Skeletal muscle tissue (tissue), 4 donors: Measurements from ENCODE around the gene ESR1. TPM values are rescaled to one million over a fixed set of nuclear protein-coding genes. Genes with fewer than 3 reads are reported as not detected.

Source experiments
- H3K27ac ChIP-seq: one replicate; pipeline ENCODE4 v1.7.0; 2013; ENCODE audit warnings: mild to moderate bottlenecking, low read depth, low read length, inconsistent platforms
- H3K27me3 ChIP-seq, 3 donors: one replicate each; pipeline ENCODE4 v1.7.0; 2013; ENCODE audit warnings: low read length in 3 of 3; ENCODE audit not compliant: control insufficient read depth in 3 of 3, insufficient read depth in 3 of 3
- H3K36me3 ChIP-seq, 3 donors: one replicate each; pipeline ENCODE4 v1.7.0; 2013; ENCODE audit warnings: low read length in 3 of 3; ENCODE audit not compliant: control insufficient read depth in 3 of 3, insufficient read depth in 3 of 3
- H3K4me1 ChIP-seq, 3 donors: one replicate each; pipeline ENCODE4 v1.7.0; 2013; ENCODE audit warnings: low read length in 3 of 3, mild to moderate bottlenecking in 3 of 3; ENCODE audit not compliant: control insufficient read depth in 3 of 3, insufficient read depth in 3 of 3
- H3K4me3 ChIP-seq, 3 donors: one replicate each; pipeline ENCODE4 v1.7.0; 2013; ENCODE audit warnings: low read length in 3 of 3
- H3K9ac ChIP-seq, 3 donors: one replicate each; pipeline ENCODE4 v1.7.0; 2013; ENCODE audit warnings: low read length in 3 of 3, mild to moderate bottlenecking in 3 of 3, moderate library complexity in 2 of 3, low read depth in 1 of 3
- H3K9me3 ChIP-seq, 3 donors: one replicate each; pipeline ENCODE4 v1.7.0; 2013; ENCODE audit warnings: low read length in 3 of 3; ENCODE audit not compliant: control insufficient read depth in 3 of 3
- total RNA-seq: library from RNA; depleted of rRNA; stranded (reverse); fragments of >200 nt; gene quantifications from one replicate; pipeline ENCODE4 v1.2.3, GENCODE V29; 2014
- donor health status: Osteomylitis.

The ESR1 gene
- total RNA-seq, 1 donor from 2014 or later: 1.0 TPM

GRCh38 chr6:152148412-152148811 is 340.9 kb downstream of the ESR1 start:
- Histone ChIP-seq H3K36me3 (peaks cover 58 to 88% (median 75%) of the 10 kb centered on the region in 3 donors), H3K4me1 (peaks cover 4 to 14% (median 8%) of the 10 kb centered on the region in 3 donors), H3K27me3 (no peaks in the 10 kb centered on the region), H3K9me3 (no peaks in the 10 kb centered on the region), H3K4me3 (no peak overlapping the region), H3K9ac (no peak overlapping the region), H3K27ac (no peak overlapping the region)

DNA sequence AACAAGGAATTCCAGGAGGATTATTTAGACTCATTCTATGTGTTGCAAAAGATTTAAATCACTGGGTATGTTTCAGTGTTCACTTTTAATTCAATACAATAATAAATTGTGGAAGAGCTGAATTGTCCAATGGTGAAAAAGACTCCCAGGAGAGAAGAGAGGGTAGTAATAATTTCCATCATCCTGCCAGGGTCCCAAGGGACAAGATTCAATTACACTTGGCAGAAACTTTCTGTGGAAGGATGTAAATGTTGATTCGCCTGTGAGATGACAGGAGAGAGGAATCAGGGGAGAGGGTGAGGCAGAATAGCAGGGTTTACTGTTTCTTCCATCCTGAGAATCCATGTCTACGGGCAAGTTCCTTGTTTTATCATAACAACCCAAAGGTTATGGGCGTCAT is 342.7 kb downstream of the ESR1 start:
- no peak overlapping the region for H3K4me3 ChIP-seq
- no peak overlapping the region for H3K27ac ChIP-seq
- no peak overlapping the region for H3K9ac ChIP-seq
- peaks cover 7 to 17% (median 8%) of the 10 kb centered on the region in 3 donors for H3K4me1 ChIP-seq
- H3K9me3 ChIP-seq: no peaks in the 10 kb centered on the region
- no peaks in the 10 kb centered on the region for H3K27me3 ChIP-seq
- H3K36me3 ChIP-seq: peaks cover 60 to 88% (median 69%) of the 10 kb centered on the region in 3 donors

DNA sequence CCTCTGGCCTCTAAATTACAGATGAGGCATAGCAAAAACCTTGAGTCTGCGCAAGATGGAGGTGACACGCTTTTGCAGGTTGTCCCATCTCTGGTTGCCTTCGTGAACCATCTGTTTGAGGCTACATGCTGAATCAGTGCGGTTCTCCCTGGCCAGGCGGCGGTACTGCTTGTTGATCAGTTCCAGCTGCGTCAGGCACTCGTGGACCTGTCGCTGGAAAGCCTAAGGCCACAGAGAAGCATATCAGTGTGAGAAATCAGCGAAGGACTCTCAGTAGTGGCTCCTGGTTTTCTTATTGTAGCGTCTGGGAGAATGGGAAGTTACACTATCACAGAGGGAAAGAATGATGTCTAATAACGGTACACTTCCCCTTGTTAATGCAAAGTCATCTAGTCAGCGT is 344.4 kb downstream of the ESR1 start:
- H3K27me3 ChIP-seq: no peaks in the 10 kb centered on the region
- H3K4me3 ChIP-seq: no peak overlapping the region
- H3K9me3 ChIP-seq: no peaks in the 10 kb centered on the region
- H3K36me3 ChIP-seq: peaks cover 52 to 85% (median 66%) of the 10 kb centered on the region in 3 donors
- no peak overlapping the region for H3K27ac ChIP-seq
- no peak overlapping the region for H3K9ac ChIP-seq
- H3K4me1 ChIP-seq: peaks cover 9 to 16% (median 11%) of the 10 kb centered on the region in 3 donors

DNA sequence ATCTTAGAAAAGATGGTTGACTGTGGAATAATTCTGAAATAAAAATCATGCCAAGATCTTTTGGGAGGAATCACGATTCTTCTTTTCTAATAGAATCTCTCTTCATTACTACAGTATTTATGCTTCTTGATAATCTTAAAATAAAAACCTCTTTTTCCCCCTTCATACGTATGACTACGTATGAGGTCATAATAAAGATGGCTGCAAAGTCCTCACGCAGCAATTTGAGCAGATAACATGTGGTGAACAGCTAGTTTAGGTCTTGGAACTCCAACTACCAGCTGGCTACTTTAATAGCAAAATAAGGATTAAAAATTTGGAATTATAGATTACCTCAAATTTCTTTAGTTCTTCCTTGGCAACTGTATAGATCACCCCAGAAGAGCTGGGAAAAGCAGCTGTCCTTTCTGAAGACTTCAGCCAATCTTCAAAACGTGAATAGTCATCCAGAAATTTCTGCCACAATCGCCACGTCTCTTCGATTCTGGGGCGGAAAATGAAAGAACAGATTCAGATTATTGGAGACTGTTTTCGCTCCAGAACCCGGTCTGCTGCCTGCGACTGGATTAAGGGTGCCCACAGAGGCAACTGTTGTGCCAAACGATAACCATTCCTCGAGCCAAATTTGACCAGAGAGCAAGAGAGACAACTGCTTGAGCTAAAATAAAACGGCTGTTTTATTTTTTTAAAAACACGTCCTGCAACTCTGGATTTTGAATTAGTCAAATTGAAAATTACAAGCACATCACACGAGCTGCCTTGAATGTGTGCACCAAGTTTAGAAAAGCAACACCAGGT is 347.3 kb downstream of the ESR1 start:
- Histone ChIP-seq H3K27me3 (no peaks in the 10 kb centered on the region), H3K9ac (peak overlapping the region; percentile 17 to 65 (median 18)), H3K36me3 (peaks cover 31 to 62% (median 40%) of the 10 kb centered on the region in 3 donors), H3K9me3 (no peaks in the 10 kb centered on the region), H3K4me1 (peaks cover 7 to 11% (median 8%) of the 10 kb centered on the region in 3 donors), H3K4me3 (peak overlapping the region in 2 of 3 donors; percentile 23 to 41), H3K27ac (peak overlapping the region; percentile 73)

DNA sequence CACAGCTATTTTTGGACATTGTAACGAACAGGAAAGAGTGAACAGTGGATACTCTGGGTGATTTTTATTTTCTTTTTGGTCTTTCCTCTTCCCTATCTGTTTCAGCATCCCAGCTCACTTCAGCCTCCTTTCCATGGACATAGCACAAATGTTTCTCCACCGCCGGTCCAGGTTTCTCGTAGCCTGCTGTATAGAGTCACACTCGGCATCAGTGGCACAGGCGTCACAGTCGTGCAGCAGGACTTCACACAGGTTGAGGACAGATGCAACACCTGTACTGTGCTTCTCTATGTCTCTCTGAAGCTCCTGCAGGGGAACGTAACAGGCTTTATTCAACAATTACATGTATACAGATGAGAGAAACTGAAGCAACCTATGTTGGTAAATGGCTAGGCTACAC is 348.3 kb downstream of the ESR1 start:
- Histone ChIP-seq H3K27ac (peak overlapping the region; percentile 73), H3K4me1 (peaks cover 7 to 8% (median 8%) of the 10 kb centered on the region in 3 donors)

GRCh38 chr6:152160346-152160745 is 352.9 kb downstream of the ESR1 start:
- H3K27ac ChIP-seq: no peak overlapping the region
- H3K36me3 ChIP-seq: peaks cover 16 to 39% (median 17%) of the 10 kb centered on the region in 3 donors
- no peaks in the 10 kb centered on the region for H3K27me3 ChIP-seq
- H3K4me1 ChIP-seq: peaks cover 4 to 8% (median 5%) of the 10 kb centered on the region in 3 donors
- H3K9ac ChIP-seq: no peak overlapping the region
- no peak overlapping the region for H3K4me3 ChIP-seq
- no peaks in the 10 kb centered on the region for H3K9me3 ChIP-seq

More for the DNA sequence above, 348.3 kb downstream of the ESR1 start:
- H3K27me3 ChIP-seq: no peaks in the 10 kb centered on the region
- H3K4me3 ChIP-seq: peak overlapping the region in 2 of 3 donors; percentile 8 to 32
- H3K9me3 ChIP-seq: no peaks in the 10 kb centered on the region
- peaks cover 27 to 57% (median 30%) of the 10 kb centered on the region in 3 donors for H3K36me3 ChIP-seq
- no peak overlapping the region for H3K9ac ChIP-seq

- Histone ChIP-seq H3K27me3 (no peaks in the 10 kb centered on the region), H3K9ac (no peak overlapping the region), H3K9me3 (no peaks in the 10 kb centered on the region), H3K4me3 (no peak overlapping the region), H3K36me3 (peaks cover 13 to 36% (median 17%) of the 10 kb centered on the region in 3 donors), H3K27ac (no peak overlapping the region), H3K4me1 (peaks cover 0 to 5% (median 0%) of the 10 kb centered on the region in 3 donors)
These were observed 354.0 kb downstream of the ESR1 start for GRCh38 chr6:152161501-152161900.

GRCh38 chr6:152164957-152165356 is 357.5 kb downstream of the ESR1 start:
- Histone ChIP-seq H3K27me3 (no peaks in the 10 kb centered on the region), H3K36me3 (peaks cover 13 to 31% (median 14%) of the 10 kb centered on the region in 3 donors), H3K27ac (peak overlapping the region; percentile 9)

GRCh38 chr6:152166497-152166896 is 359.0 kb downstream of the ESR1 start:
- Histone ChIP-seq H3K9ac (peak overlapping the region; percentile 79 to 93 (median 82)), H3K27ac (peak overlapping the region; percentile 95), H3K4me1 (peaks cover 6 to 18% (median 16%) of the 10 kb centered on the region in 3 donors), H3K9me3 (no peaks in the 10 kb centered on the region), H3K4me3 (peak overlapping the region; percentile 67 to 78 (median 76)), H3K27me3 (no peaks in the 10 kb centered on the region), H3K36me3 (peaks cover 11 to 28% (median 13%) of the 10 kb centered on the region in 3 donors)

More at GRCh38 chr6:152164957-152165356, 357.5 kb downstream of the ESR1 start:
- Histone ChIP-seq H3K4me3 (no peak overlapping the region), H3K9me3 (no peaks in the 10 kb centered on the region), H3K4me1 (peaks cover 0 to 6% (median 5%) of the 10 kb centered on the region in 3 donors), H3K9ac (no peak overlapping the region)

- Histone ChIP-seq H3K36me3 (peaks cover 10 to 26% (median 13%) of the 10 kb centered on the region in 3 donors), H3K9me3 (no peaks in the 10 kb centered on the region)
These were observed 359.4 kb downstream of the ESR1 start for GRCh38 chr6:152166897-152167296.

More at GRCh38 chr6:152166897-152167296, 359.4 kb downstream of the ESR1 start:
- peaks cover 9 to 19% (median 17%) of the 10 kb centered on the region in 3 donors for H3K4me1 ChIP-seq
- peak overlapping the region; percentile 67 to 78 (median 76) for H3K4me3 ChIP-seq
- H3K27ac ChIP-seq: peak overlapping the region; percentile 95
- no peaks in the 10 kb centered on the region for H3K27me3 ChIP-seq
- peak overlapping the region; percentile 79 to 93 (median 82) for H3K9ac ChIP-seq
